ENCODE data around the gene IWS1. TPM values are rescaled to one million over a fixed set of nuclear protein-coding genes. Genes with fewer than 3 reads are reported as not detected.
A peak's percentile ranks its signal among the peaks of the same experiment; 100 is the strongest.

IWS1 gene
- total RNA-seq, 1 experiment from 2014 or later: 49.8 TPM

DNA sequence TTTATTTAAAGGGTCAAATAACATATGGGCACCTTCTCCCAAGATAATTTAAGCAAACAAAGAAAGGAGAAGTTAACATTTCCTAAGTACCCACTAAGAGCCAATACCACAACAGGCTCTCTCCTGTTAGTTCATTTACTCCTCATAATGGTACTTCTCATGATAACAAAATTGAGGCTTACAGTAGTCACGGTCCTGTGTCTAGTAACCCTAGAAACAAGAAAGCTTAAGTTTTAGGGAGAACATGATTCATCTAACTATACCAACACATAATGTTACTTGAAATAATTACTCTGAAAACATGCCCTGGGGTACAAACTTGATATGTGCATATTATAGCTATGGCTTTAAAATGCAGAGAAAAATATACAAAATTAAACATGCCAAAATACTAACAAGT, 19.8 kb downstream of the IWS1 start:
- DNase-seq (ENCODE audit: extremely low read depth, low read depth): no peak

- DNase-seq (ENCODE audit: extremely low read depth, low read depth): no peak
Measured at GRCh38 chr2:127504552-127505430, 21.5 kb downstream of the IWS1 start.

- DNase-seq (ENCODE audit: extremely low read depth, low read depth): no peak
Measured at GRCh38 chr2:127503491-127503890, 22.8 kb downstream of the IWS1 start.

DNA sequence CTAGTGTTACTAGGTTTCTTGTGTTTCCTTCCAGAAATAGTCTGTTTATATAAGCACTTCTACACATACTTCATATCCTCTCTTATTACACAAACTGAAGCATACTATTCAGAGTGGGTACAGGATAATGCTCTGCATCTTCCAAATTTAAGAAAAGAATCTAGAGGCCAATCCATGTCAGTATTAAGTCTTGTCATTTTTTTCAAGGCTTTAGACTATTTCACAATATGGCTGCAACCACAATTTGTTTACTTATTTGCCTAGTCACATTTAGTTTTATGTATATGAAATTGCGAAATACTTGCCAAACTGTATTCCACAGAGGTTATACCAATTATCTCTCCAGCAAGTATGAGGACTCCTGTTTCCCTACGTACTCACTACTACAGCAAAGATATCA, 27.9 kb downstream of the IWS1 start:
- peak; percentile 47 for DNase-seq (ENCODE audit: extremely low read depth, low read depth)

DNA sequence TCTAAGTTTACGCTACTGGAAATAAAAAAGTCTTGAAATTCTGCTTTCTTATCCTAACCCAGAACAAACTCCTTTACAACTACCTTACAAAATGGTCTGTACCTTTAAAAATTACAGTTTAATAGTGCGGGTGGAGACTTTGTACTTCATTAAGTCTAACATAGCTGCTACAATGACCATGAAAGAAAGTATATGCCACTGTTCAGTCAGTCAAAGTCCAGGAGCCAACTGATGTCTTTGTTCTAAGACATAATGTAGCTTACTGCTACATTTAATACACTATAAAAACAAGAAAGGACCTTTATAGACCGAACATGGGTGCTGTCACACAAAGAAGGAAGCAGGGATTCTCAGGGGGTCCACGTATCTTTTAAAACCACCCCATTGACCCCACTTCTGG, 36.0 kb downstream of the IWS1 start:
- DNase-seq (ENCODE audit: extremely low read depth, low read depth): no peak

DNA sequence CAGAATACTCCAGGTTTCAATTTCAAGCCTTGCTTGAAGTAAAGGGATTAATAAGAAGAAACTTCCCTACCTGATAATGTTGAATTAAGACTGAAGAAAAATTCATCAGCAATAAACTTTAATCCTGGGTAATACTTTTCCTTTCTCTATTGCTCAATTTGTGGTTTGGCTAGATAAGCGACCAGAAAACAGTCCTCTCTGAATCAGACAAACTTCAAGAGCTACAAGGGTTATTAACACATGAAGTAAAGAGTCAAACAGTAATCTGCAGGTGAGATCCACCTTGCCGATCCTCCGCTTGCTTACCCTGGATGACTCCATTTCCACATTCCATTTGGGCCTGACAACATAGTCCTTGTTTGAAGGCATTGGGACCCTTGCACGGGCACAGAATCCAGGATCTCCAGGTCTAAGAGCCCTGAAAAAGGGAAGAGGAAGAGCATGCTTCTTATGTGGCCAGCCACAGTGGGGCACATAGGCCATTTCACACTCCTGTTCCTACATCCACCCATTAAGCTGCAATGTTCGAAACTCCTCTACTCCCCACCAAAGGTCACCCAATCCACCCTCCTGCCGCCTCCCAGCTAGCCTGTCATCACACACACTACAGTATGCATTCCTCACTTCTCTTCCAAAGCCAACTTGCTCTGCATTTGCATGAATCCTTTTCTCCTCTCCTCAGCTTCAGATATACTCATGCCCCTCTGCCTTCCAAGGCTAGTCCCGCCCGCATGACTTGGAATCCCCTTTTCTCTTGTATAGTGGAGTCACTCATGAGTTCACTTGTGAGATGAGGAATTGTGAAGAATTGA, 39.8 kb downstream of the IWS1 start:
- DNase-seq (ENCODE audit: extremely low read depth, low read depth): no peak

GRCh38 chr2:127485694-127486071, 40.6 kb downstream of the IWS1 start:
- no peak for DNase-seq (ENCODE audit: extremely low read depth, low read depth)

DNA sequence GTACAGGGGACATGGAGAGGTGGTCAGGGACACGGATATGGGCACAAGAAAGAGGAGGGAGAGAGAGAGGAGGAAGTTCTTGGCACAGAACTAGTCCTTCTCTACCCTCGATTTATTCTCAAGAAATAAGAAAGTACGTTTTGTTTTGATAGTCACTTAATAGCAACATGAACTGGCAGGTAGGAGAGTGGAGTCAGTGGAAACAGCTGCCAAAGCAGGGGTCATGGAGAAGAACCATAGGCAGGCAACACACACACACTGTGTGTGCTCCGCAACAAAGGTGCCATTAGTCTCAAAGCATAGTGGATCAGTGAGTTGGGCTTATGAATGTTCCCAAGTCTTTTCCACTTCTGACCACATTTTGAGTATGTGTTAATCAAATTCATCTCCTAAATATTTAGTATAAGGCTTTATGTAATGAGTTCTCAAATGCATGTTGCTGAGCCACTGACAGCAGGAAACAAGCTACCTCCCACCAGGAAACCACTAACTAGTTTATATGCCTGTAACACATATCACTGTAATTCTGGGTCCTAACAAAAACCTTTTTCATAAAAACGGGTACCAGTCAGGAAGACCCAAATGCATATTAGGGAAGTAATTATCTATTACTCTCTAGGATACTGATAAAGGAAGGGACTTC, 41.1 kb downstream of the IWS1 start:
- DNase-seq (ENCODE audit: extremely low read depth, low read depth): no peak

DNA sequence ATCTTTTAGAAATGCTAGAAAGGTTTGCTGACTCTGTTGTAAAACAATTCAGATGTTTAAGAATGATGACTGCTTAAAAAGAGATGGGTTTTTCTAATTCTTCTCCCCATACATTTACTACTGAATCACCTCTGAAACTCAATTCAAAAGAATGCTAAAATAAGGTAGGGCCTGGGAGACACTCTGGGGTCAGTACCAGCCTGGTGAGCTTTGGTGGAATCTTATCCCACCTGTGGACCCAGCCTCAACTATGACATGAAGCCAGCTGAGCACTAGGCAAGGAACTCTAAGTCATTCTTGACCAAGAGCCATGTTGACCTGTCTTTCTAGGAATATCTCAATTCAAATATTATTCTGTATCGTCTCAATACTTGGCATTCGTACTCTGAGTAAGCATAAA, 44.3 kb downstream of the IWS1 start:
- DNase-seq (ENCODE audit: extremely low read depth, low read depth): no peak

- DNase-seq (ENCODE audit: extremely low read depth, low read depth): no peak
Measured at GRCh38 chr2:127479866-127480743, 46.2 kb downstream of the IWS1 start.

- peak; percentile 58 for DNase-seq (ENCODE audit: extremely low read depth, low read depth)
Measured at GRCh38 chr2:127479219-127479825, 47.0 kb downstream of the IWS1 start.

DNA sequence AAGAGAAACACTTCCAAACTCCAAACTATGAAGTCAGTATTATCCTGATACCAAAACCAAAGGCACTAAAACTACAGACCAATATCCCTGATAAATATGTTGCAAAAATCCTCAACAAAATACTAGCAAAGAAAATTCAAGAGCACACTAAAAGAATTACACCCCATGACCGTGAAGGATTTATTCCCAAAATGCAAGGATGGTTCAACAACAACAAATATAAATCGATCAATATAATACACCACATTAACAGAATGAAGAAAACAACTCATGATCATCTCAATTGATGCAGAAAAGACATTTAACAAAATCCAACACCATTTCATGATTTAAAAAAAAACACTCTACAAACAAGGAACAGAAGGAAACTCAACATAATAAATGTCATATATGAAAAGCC, 50.5 kb downstream of the IWS1 start:
- DNase-seq (ENCODE audit: extremely low read depth, low read depth): no peak

DNA sequence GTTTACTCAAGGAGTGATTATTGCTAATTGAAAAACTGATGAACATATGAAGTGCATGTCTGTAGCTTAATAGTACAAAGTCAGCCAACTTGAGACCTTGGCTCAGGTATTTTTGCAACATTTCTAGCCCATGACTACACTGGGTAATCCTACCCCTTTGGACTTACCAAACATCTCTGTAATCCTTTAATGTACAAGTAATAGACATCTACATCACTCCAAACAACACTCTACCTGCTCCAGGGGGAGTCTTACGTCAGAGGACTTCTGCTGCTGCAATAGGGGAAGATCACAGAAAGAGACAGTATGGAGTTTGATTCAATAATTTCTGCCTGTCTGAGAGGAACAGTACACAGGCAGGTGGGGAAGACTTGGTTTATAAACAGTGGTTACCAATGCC, 54.0 kb downstream of the IWS1 start:
- DNase-seq (ENCODE audit: extremely low read depth, low read depth): no peak

DNA sequence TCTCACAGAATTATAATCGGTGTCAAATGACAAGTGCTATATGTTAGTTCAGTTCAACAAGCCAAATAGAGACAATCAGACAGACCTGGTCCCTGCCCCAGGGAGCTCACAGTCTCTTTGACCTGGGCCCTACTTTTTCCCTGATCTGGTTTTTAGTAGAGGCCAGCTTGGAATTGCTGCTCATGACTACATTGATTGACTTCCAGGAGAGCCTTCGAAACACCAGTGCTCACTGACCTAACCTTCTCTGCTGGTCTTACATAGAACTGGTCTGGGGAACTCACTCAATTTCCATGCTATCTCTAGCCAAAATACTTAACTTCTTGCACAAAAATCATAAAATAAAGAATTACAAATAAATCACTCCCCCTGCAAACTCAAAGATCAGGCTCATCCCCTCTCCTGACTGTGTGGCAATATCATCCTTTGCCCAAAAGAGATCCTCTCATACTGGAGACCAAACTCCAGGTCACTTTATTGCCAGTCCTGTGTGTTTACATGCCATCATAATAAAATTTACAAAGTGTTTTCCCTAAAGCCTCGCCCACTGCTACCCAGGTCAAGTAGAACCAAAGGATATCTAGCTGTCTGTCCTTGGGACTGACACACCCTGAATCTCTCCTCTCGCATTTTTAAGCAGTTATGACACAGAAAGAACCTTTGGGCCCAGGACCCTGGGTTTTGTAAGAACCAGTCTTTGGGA, 54.9 kb downstream of the IWS1 start:
- no peak for DNase-seq (ENCODE audit: extremely low read depth, low read depth)

DNA sequence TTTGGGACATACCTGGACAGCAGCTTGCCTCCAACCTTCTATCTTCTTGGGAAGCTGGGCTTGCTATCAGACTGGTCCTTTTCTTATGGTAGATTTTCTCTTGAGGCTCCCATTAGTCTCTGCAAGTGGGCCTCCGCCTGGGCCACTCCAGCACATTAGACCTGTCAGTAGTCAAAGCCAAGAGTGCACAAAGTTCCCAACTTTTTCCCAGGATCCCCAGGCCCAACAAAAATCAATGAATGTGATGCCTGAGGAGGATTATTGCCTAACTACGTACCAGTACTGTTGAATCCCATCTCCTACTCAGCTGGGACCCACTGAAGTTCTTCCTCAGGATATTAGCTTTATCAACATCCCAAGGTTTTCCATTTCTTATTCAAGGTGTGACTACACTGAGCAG, 56.3 kb downstream of the IWS1 start:
- DNase-seq (ENCODE audit: extremely low read depth, low read depth): no peak

DNA sequence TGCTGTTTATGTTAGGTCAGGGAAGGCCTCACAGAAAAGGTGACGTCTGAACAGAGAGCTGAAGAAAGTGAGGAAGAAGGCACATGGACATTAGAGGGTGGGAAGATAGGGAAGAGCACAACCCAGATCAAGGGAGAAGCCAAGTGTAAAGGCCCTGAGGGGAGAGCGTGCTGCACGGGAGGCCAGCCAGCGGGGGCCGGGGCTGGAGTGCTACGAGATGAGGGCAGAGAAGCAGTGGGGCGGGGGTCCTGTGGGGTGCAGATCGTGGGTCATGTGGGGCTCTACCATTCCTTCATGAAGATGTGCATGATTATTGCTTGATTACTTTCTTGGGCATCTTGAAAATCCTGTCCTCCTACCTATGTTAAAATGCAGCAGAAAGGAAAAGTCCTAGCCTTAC, 57.2 kb downstream of the IWS1 start:
- no peak for DNase-seq (ENCODE audit: extremely low read depth, low read depth)

DNA sequence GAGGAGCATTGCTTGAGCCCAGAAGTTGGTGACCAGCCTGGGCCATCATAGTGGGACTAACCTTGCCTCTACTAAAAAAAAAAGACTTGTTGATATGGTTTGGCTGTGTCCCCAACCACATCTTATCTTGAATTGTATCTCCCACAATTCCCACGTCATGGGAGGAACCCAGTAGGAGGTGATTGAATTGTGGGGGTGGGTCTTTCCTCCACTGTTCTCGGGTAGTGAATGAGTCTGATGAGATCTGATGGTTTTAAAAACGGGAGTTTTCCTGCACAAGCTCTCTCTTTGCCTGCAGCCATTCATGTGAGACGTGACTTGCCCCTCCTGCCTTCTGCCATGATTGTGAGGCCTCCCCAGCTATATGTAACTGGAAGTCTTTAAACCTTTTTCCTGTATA, 61.0 kb downstream of the IWS1 start:
- no peak for DNase-seq (ENCODE audit: extremely low read depth, low read depth)

- no peak for DNase-seq (ENCODE audit: extremely low read depth, low read depth)
Measured at GRCh38 chr2:127464470-127465257, 61.6 kb downstream of the IWS1 start.
